Heart right ventricle (tissue), 16 donors: ENCODE results near the gene RNASE9. TPM values are rescaled to one million over a fixed set of nuclear protein-coding genes. Genes with fewer than 3 reads are reported as not detected.

Experiments
- ATAC-seq, 8 donors: fragments of 200-7000 bp; cut with Tn5 transposase; one replicate each; pipeline ENCODE4 v1.9.1; 2020; ENCODE audit warnings: mild to moderate bottlenecking in 8 of 8, moderate library complexity in 8 of 8, moderate number of reproducible peaks in 1 of 8
- DNase-seq, 2 donors: peaks; one replicate each; pipeline ENCODE4 v3.0.0-alpha.2; 2020
- H3K27ac ChIP-seq, 10 donors: fragments of 200-600 bp; sonication (generic) in 2 of 10; one replicate each; pipeline versions ENCODE4 v1.5.0 to v1.8.0; 2020 to 2022; ENCODE audit warnings: mild to moderate bottlenecking in 3 of 10
- H3K27me3 ChIP-seq, 7 donors: fragments of 200-600 bp; one replicate each; pipeline ENCODE4 v1.8.0; 2021 to 2022; ENCODE audit warnings: mild to moderate bottlenecking in 2 of 7
- H3K36me3 ChIP-seq, 9 donors: fragments of 200-600 bp; sonication (generic) in 1 of 9; one replicate each; pipeline versions ENCODE4 v1.5.0 to v1.8.0; 2020 to 2022; ENCODE audit warnings: mild to moderate bottlenecking in 2 of 9
- H3K4me1 ChIP-seq, 9 donors: fragments of 200-600 bp; sonication (generic) in 1 of 9; one replicate each; pipeline versions ENCODE4 v1.5.0 to v1.8.0; 2020 to 2022; ENCODE audit warnings: mild to moderate bottlenecking in 4 of 9
- H3K4me3 ChIP-seq, 10 donors: fragments of 200-600 bp; sonication (generic) in 2 of 10; one replicate each; pipeline versions ENCODE4 v1.5.0 to v1.8.0; 2020 to 2022; ENCODE audit warnings: mild to moderate bottlenecking in 7 of 10, moderate library complexity in 2 of 10
- H3K9me3 ChIP-seq, 11 donors: fragments of 200-600 bp in 10 of 11; sonication (generic) in 2 of 11; one replicate each; pipeline versions ENCODE4 v1.5.0 to v1.8.0; 2013 to 2022; ENCODE audit warnings: mild to moderate bottlenecking in 2 of 11, control low read depth in 1 of 11, moderate library complexity in 1 of 11
- WGBS, 2 donors: extraction: QIAGEN DNeasy Blood & Tissue Kit; methylation state at CpG; one replicate each; pipeline ENCODE4 v1.1.7; 2013; ENCODE audit warnings: inconsistent platforms in 1 of 2; 5-methylcytosine and 5-hydroxymethylcytosine counted together
- intact Hi-C, 10 donors: fragments of 100-400 bp; cut with DNase I; formaldehyde crosslinking; loops; one replicate each; pipeline versions ENCODE4 v1.11.1 to v1.14.2; 2022
- polyA plus RNA-seq, 2 donors: library from polyadenylated mRNA; stranded (reverse); fragments of 200-250 nt; gene quantifications; one replicate each; pipeline ENCODE4 v1.2.3, GENCODE V29; 2013
- total RNA-seq, 10 donors: library from RNA; stranded (reverse); fragmentation: NEBNext Ultra II Directional in 3 of 10; extraction: Animal tissue kit (Norgen Biotek cat#: 25700) in 3 of 10; gene quantifications; one replicate each; pipeline versions ENCODE4 v1.2.1 to v1.2.4, GENCODE V29; 2021 to 2023
- TF ChIP-seq, protein P1 (sequence below), 9 donors: fragments of 200-600 bp; sonication (generic) in 2 of 9; IDR thresholded peaks; one replicate each; pipeline versions ENCODE4 v1.5.0 to v1.8.0; 2021 to 2022; ENCODE audit warnings: antibody characterized with exemption in 9 of 9, mild to moderate bottlenecking in 5 of 9, moderate library complexity in 1 of 9
- donor health status: Arrhythmogenic right ventricular cardiomyopathy.
- donor health status: ischemic (EF 13 %, LVEDD 7.1; RV severe dilation, severe dysfunction).
- donor health status: healthy with polysubstance abuse.
- donor health status: DM: no; HTN: yes; CAD: no.
- donor health status: DM: no; HTN: no; CAD: no.
- donor health status: ischemic (EF 25% LVEDD 6.9; RV normal size, moderate dysfunction).
- donor health status: ischemic (EF 25% LVEDD 5.7; RV mildly dilated, moderate dysfunction).
- donor health status: healthy.
- donor health status: DM: yes; HTN: yes; CAD: no.
- donor health status: Ischemic cardiomyopathy.
- donor health status: ischemic (EF 35%, LVEDD 5.7; RV mildly dilated, moderate dysfunction).
- donor health status: nonischemic (EF 11% LVEDD 7.7; RV severe dilation, severe dysfunction).
- donor health status: DM: yes; HTN: yes; CAD: no.
- donor health status: PGD.
- donor health status: ischemic (EF 29% LVEDD 5.4; RV normal size, mild dysfunction).
- donor health status: nonischemic (EF 23%, LVEDD 6.1; RV moderate dilation, normal function).

Gene RNASE9
- total and polyA plus RNA-seq, 12 donors, result not detected

DNA sequence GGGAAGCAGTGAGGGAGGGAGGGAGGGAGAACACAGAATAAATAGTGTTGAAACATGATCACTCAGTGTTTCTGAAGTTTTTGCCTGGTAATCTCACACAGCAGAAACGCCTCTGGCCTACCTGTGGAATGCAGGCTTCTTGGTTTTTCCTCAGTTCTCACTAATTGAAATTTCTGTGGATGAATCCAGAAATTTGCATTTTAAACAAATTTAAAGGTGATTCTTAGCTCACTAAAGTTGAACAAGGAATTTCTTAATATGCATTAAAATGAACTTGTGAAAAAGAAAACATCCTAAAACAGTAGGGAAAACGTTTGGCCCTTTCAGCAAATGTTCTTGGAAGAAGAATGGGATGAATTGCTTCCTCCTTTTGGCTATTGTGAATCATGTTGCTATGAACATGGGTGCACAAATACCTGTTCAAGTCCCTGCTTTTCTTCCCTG is 1.4 kb downstream of the RNASE9 start:
- TF ChIP-seq, protein P1, sequence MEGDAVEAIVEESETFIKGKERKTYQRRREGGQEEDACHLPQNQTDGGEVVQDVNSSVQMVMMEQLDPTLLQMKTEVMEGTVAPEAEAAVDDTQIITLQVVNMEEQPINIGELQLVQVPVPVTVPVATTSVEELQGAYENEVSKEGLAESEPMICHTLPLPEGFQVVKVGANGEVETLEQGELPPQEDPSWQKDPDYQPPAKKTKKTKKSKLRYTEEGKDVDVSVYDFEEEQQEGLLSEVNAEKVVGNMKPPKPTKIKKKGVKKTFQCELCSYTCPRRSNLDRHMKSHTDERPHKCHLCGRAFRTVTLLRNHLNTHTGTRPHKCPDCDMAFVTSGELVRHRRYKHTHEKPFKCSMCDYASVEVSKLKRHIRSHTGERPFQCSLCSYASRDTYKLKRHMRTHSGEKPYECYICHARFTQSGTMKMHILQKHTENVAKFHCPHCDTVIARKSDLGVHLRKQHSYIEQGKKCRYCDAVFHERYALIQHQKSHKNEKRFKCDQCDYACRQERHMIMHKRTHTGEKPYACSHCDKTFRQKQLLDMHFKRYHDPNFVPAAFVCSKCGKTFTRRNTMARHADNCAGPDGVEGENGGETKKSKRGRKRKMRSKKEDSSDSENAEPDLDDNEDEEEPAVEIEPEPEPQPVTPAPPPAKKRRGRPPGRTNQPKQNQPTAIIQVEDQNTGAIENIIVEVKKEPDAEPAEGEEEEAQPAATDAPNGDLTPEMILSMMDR (IDR thresholded peaks at IDR 0.05), result no peak
- WGBS, 2 donors, result 46 to 47% methylated on average over 2 of the region's 2 CpGs
- H3K4me1 ChIP-seq, result no peaks in the 10 kb centered on the region

DNA sequence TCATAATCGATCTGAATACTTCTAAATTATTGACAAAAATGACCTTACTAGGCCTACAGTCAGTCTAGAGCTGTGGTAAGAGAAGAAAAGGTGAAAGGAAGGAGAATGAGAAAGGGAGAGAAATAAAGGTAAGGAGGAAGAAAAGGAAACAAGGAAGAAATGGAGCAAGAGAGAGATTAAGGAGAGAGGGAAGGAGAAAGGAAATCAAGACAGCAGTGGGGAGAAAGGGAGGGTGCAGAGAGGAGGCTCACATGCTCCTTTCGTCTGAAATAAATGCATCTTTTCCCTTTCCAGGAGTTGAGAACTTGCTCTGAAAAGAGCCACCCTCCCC is 3.7 kb downstream of the RNASE9 start:
- intact Hi-C loops, result no loop called here
- Histone ChIP-seq H3K9me3 (no peaks in the 10 kb centered on the region), H3K27ac (no peak overlapping the region), H3K36me3 (no peaks in the 10 kb centered on the region), H3K4me3 (no peak overlapping the region), H3K4me1 (no peaks in the 10 kb centered on the region), H3K27me3 (no peaks in the 10 kb centered on the region)
- DNase-seq (no peak), ATAC-seq (no peak)
- 47 to 49% methylated on average over 2 of the region's 2 CpGs for WGBS, 2 donors
- TF ChIP-seq, protein P1 (IDR thresholded peaks at IDR 0.05), result no peak

More for the DNA sequence above, 1.4 kb downstream of the RNASE9 start:
- ATAC-seq (no peak), DNase-seq (no peak)
- Histone ChIP-seq H3K4me3 (no peak overlapping the region), H3K9me3 (no peaks in the 10 kb centered on the region), H3K36me3 (no peaks in the 10 kb centered on the region), H3K27me3 (no peaks in the 10 kb centered on the region), H3K27ac (no peak overlapping the region)
- intact Hi-C loops, result no loop called here

DNA sequence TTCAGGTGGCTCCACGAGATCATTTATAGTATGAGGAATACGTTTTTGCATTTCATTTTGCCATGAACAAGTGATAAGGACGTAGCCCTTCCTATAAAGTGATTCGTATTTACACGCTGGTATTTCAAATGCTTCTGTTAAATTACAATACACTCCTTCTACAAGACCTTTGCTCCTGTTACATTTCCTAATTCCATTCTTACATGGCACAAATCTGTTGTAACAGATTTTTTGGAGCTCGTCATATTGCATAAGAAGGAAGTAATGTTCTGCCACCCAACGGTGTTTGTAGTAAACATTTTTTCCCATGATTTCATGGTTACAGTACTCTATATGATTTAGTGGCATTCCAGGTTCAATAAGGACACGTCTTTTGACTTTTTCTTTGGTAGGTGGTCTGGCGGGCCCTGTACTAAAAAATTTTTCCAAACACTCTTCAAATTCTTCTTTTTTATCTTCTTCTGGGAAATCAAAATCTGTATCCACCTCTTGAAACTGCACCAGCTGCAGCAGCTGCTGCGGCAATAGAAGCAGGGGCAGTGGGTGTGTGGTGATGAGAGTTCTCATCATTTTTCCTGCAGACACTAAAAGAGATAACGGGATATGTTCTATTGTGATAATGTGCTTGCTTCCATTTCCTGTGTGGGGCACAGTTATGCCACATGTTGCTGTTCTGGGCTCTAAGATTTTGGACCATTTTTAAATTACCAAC is 4.2 kb downstream of the RNASE9 start:
- H3K4me3 ChIP-seq, result no peak overlapping the region
- H3K36me3 ChIP-seq, result no peaks in the 10 kb centered on the region
- intact Hi-C loops, result no loop called here
- no peak for DNase-seq
- H3K27ac ChIP-seq, result no peak overlapping the region
- no peaks in the 10 kb centered on the region for H3K27me3 ChIP-seq
- H3K9me3 ChIP-seq, result no peaks in the 10 kb centered on the region
- TF ChIP-seq, protein P1 (IDR thresholded peaks at IDR 0.05), result no peak
- ATAC-seq, result no peak
- WGBS, 2 donors, result 62 to 64% methylated on average over 11 of the region's 11 CpGs
- H3K4me1 ChIP-seq, result no peaks in the 10 kb centered on the region

DNA sequence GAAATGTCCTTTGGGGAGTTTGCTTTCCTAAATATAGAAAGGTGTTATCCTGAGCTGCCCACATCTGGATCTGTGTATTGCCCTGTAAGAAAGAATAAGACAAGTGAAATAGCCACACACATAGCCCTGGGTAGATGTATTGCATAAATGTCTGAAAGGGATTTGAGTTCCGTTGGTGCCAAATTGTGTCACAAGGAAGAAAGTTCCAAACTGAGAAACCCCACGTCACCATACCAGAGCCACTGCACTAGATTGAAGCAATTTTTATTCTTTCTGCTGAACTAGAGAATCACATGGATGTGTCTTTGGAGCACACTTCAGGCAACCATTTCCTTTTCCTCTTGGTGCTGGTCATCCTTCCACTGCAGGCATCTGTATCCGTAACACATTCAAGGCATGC is 5.0 kb downstream of the RNASE9 start:
- ATAC-seq, result no peak
- DNase-seq, result no peak
- Histone ChIP-seq H3K4me3 (no peak overlapping the region), H3K27me3 (no peaks in the 10 kb centered on the region), H3K9me3 (no peaks in the 10 kb centered on the region), H3K4me1 (no peaks in the 10 kb centered on the region), H3K27ac (no peak overlapping the region), H3K36me3 (no peaks in the 10 kb centered on the region)
- 86 to 87% methylated on average over 3 of the region's 3 CpGs for WGBS, 2 donors
- intact Hi-C loops, result no loop called here
- TF ChIP-seq, protein P1 (IDR thresholded peaks at IDR 0.05), result no peak
